Fibroblast of the aortic adventitia (primary cell): ENCODE measurements around the gene TEAD1. TPM values are rescaled to one million over a fixed set of nuclear protein-coding genes. Genes with fewer than 3 reads are reported as not detected.

Experiments used
- DNase-seq: peaks from one replicate; pipeline ENCODE4 v3.0.0-alpha.2; 2010; ENCODE audit warnings: low read depth
- H3K4me3 ChIP-seq: 2 replicates; pipeline ENCODE4 v1.5.1; 2011; ENCODE audit warnings: low read depth, mild to moderate bottlenecking, control low read depth, low read length, moderate library complexity
- total RNA-seq: library from RNA; depleted of rRNA; stranded (reverse); fragments of >200 nt; gene quantifications from 2 replicates; pipeline ENCODE4 v1.2.3, GENCODE V29; 2012; ENCODE audit warnings: low replicate concordance
- TF ChIP-seq, protein P1 (sequence below): IDR thresholded peaks from 2 replicates; pipeline ENCODE4 v1.5.1; 2011; ENCODE audit warnings: mild to moderate bottlenecking, low read length, control low read depth, inconsistent platforms; ENCODE audit not compliant: insufficient read depth

TEAD1 gene
- total RNA-seq, 1 donor = 117 TPM

DNA sequence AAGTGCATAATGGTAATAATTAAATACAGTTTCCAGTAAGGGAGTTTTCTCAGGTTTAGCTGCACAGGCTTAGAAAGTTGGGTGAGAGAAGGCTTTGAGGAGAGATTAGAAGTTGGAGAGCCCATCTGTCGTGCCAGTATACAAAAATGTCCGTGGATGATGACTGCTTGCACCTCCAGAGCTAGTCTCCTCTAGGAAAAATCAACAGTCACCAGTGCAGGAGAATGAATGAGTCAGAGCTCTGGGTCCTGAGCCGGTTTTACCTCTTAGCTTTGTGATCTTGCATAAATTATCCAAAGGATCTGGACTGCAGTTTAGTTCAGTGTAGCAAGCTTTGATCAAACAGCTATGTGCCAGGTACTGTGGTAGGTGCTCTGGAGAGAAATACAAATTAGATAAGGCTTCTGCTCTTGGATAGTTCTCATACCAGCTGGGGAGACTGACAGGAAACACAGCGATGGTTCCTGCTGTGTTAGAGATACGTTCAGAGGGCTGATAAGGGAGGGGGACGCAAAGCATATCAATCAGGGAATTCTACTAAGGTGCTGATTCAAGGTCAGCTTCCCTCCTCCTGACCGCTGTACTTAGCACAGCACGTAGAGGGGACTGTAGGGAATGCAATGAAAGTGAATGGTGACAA is 125.9 kb downstream of the TEAD1 start:
- TF ChIP-seq, protein P1, sequence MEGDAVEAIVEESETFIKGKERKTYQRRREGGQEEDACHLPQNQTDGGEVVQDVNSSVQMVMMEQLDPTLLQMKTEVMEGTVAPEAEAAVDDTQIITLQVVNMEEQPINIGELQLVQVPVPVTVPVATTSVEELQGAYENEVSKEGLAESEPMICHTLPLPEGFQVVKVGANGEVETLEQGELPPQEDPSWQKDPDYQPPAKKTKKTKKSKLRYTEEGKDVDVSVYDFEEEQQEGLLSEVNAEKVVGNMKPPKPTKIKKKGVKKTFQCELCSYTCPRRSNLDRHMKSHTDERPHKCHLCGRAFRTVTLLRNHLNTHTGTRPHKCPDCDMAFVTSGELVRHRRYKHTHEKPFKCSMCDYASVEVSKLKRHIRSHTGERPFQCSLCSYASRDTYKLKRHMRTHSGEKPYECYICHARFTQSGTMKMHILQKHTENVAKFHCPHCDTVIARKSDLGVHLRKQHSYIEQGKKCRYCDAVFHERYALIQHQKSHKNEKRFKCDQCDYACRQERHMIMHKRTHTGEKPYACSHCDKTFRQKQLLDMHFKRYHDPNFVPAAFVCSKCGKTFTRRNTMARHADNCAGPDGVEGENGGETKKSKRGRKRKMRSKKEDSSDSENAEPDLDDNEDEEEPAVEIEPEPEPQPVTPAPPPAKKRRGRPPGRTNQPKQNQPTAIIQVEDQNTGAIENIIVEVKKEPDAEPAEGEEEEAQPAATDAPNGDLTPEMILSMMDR = no peak
- H3K4me3 ChIP-seq = no peak overlapping the region
- peak; percentile 62 for DNase-seq

DNA sequence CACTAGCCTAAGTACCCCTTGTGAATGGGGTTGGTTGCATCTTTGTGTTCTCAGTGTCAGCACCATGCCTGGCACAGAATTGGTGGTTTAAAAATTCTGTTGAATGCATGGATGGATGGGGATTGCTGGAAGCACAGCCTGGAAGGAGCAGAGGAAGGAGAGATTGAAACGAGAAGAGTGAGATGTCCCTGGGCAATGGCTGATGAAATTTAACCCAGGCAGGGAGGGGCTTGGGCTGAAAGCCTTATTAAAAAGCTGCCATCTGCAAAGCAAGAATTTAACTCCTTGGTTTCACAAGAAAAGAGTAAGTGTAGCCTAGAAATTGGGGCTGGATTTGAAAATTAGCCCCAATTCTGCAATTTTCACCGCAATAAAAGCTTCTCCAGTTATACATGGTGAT is 126.7 kb downstream of the TEAD1 start:
- H3K4me3 ChIP-seq = no peak overlapping the region
- TF ChIP-seq, protein P1 = no peak
- no peak for DNase-seq

DNA sequence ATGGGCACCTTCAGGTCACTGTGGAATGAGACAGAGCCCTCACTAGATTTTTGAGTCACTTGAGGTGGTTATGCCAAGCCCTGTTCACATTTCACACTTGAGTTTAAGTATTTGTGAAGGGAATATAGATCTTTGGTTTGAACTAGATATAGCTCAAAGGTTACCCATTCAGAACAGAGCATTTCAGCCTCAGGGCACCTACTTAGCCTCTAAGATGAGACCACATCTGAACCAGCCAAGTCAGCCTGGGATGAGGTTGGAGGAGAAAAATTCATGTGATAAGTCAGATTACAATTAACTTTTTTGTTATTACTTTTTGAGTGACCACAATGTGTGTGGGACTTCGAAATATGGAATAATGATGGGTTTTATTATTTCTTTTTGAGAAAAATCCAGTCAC is 127.8 kb downstream of the TEAD1 start:
- no peak for DNase-seq
- TF ChIP-seq, protein P1 = no peak
- no peak overlapping the region for H3K4me3 ChIP-seq

DNA sequence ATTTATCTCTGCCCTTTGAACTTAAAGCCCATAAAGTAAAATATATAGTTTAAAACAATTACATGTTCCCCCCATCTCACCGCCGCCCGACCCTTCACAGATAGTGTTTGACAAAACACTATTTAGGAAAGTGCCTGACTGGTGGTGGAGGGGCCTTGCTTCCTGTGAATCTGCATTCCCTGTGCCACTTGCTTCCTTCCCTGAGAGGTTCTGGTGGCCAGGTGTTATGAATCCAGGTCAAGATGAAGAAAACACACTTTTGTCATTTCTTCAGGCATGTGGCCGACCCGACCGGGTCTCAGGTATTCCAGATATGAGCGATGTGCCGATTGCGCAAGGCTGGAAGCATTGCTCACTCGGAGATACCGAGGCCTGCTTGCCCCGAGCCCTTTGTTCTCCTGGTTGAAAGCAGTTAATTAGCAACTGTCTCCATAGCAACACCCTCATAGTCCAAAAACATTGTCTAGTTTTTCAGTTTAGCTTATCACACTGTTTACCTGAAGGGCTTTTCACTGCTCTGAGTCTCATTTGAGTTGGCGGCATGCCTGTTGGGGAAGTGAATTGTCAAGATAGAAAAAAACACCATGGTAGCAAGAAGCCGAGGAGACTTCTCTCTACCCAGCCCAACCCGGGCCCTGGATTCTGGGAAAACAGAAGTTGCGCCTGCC is 128.3 kb downstream of the TEAD1 start:
- H3K4me3 ChIP-seq = no peak overlapping the region
- peak; percentile 60 for DNase-seq
- TF ChIP-seq, protein P1 = no peak

DNA sequence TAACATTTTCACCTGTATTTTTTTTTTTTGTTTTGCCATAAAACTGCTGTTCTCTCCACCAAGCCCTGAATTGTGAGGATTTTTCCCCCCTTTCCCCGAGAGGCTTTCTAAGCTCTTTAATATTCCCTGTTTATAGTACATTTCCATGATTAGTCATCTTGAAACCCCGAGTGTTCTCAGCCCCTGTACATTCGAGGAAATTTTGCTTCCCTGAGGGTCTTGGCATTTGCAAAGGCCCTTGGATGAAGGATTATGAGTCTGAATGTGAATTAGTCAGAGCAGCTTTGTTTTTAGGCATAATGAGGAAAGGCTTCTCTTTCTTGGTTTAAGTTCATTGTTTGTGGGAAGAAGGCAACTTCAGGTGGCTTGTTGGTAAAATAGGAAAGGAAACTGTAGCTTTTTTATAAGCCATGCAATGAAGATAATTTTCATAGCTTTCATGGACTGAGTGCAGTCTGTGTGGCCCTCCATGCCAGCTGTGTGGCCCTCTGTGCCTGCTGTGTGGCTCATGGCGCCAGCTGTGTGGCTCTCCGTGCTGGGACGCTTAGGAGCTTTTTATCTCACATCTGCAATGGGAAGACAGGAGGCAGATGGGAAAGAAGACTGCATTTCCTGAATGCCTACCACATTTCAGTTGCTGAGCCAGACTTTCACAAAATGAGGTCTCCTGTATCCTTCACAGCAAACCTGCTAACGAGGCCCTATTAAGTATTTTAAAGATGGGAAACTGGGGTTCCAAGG is 129.0 kb downstream of the TEAD1 start:
- DNase-seq = peak; percentile 60
- TF ChIP-seq, protein P1 = no peak
- no peak overlapping the region for H3K4me3 ChIP-seq

DNA sequence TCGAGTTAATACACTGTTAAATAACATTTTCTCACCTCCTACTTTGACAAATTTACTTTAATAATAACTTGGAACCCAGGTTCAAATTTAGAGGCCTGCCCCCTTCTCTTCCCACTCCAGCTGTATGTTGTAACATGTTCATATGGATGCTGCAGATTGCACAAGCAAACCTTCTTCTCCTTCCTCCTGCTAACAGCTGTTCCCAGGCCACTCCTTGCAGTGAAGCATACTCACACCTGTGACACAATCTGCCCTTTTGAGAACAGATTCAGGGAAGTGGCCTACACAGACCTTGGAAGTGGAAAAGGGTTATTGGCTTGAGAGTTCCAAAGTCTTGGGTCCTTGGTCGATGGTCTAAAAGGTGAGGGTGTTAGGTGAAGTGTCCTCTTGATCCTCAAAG is 131.9 kb downstream of the TEAD1 start:
- DNase-seq = no peak

More for the DNA sequence above, 131.9 kb downstream of the TEAD1 start:
- TF ChIP-seq, protein P1 = no peak
- H3K4me3 ChIP-seq = no peak overlapping the region
